ENCODE data around the gene CDCA7. TPM values are rescaled to one million over a fixed set of nuclear protein-coding genes. Genes with fewer than 3 reads are reported as not detected.

CDCA7 gene
- total RNA-seq, 1 donor from 2014 or later: 7.1 TPM

GRCh38 chr2:173346035-173346434, 8.6 kb upstream of the CDCA7 start:
- DNase-seq (ENCODE audit: extremely low spot score, unreplicated experiment): no peak
- H3K27me3 Mint-ChIP-seq (ENCODE audit: unreplicated experiment): peaks cover 6% of the 10 kb centered on the region
- TF ChIP-seq CTCF (IDR thresholded peaks at IDR 0.05): no peak
- H3K36me3 Mint-ChIP-seq (ENCODE audit: unreplicated experiment): no peaks in the 10 kb centered on the region
- no peak overlapping the region for H3K4me3 Mint-ChIP-seq (ENCODE audit: unreplicated experiment)
- H3K27ac Mint-ChIP-seq (ENCODE audit: unreplicated experiment): no peak overlapping the region
- H3K9me3 Mint-ChIP-seq (ENCODE audit: unreplicated experiment): peaks cover 4% of the 10 kb centered on the region
- H3K4me1 Mint-ChIP-seq (ENCODE audit: unreplicated experiment): no peaks in the 10 kb centered on the region

- TF ChIP-seq CTCF (IDR thresholded peaks at IDR 0.05): no peak
- no peak overlapping the region for H3K4me3 Mint-ChIP-seq (ENCODE audit: unreplicated experiment)
- H3K27me3 Mint-ChIP-seq (ENCODE audit: unreplicated experiment): peaks cover 8% of the 10 kb centered on the region
- H3K36me3 Mint-ChIP-seq (ENCODE audit: unreplicated experiment): no peaks in the 10 kb centered on the region
- H3K4me1 Mint-ChIP-seq (ENCODE audit: unreplicated experiment): no peaks in the 10 kb centered on the region
- no peak for DNase-seq (ENCODE audit: extremely low spot score, unreplicated experiment)
- no peak overlapping the region for H3K27ac Mint-ChIP-seq (ENCODE audit: unreplicated experiment)
- H3K9me3 Mint-ChIP-seq (ENCODE audit: unreplicated experiment): peaks cover 4% of the 10 kb centered on the region
These were observed 7.1 kb upstream of the CDCA7 start for GRCh38 chr2:173347305-173348168.

GRCh38 chr2:173349287-173349686, 5.4 kb upstream of the CDCA7 start:
- Mint-ChIP-seq H3K4me3 (ENCODE audit: unreplicated experiment) (no peak overlapping the region), H3K27me3 (ENCODE audit: unreplicated experiment) (peaks cover 8% of the 10 kb centered on the region), H3K4me1 (ENCODE audit: unreplicated experiment) (peaks cover 4% of the 10 kb centered on the region), H3K9me3 (ENCODE audit: unreplicated experiment) (peaks cover 4% of the 10 kb centered on the region), H3K36me3 (ENCODE audit: unreplicated experiment) (no peaks in the 10 kb centered on the region), H3K27ac (ENCODE audit: unreplicated experiment) (no peak overlapping the region)
- DNase-seq (ENCODE audit: extremely low spot score, unreplicated experiment): no peak
- no peak for TF ChIP-seq CTCF (IDR thresholded peaks at IDR 0.05)

- Mint-ChIP-seq H3K27me3 (ENCODE audit: unreplicated experiment) (peaks cover 8% of the 10 kb centered on the region), H3K9me3 (ENCODE audit: unreplicated experiment) (peaks cover 4% of the 10 kb centered on the region), H3K36me3 (ENCODE audit: unreplicated experiment) (no peaks in the 10 kb centered on the region), H3K27ac (ENCODE audit: unreplicated experiment) (no peak overlapping the region), H3K4me3 (ENCODE audit: unreplicated experiment) (no peak overlapping the region), H3K4me1 (ENCODE audit: unreplicated experiment) (peaks cover 4% of the 10 kb centered on the region)
- no peak for TF ChIP-seq CTCF (IDR thresholded peaks at IDR 0.05)
- DNase-seq (ENCODE audit: extremely low spot score, unreplicated experiment): no peak
These were observed 4.3 kb upstream of the CDCA7 start for GRCh38 chr2:173350383-173350782.

- Mint-ChIP-seq H3K27ac (ENCODE audit: unreplicated experiment) (no peak overlapping the region), H3K27me3 (ENCODE audit: unreplicated experiment) (peaks cover 8% of the 10 kb centered on the region), H3K9me3 (ENCODE audit: unreplicated experiment) (no peaks in the 10 kb centered on the region), H3K36me3 (ENCODE audit: unreplicated experiment) (no peaks in the 10 kb centered on the region), H3K4me1 (ENCODE audit: unreplicated experiment) (peaks cover 14% of the 10 kb centered on the region), H3K4me3 (ENCODE audit: unreplicated experiment) (no peak overlapping the region)
- no peak for DNase-seq (ENCODE audit: extremely low spot score, unreplicated experiment)
- TF ChIP-seq CTCF (IDR thresholded peaks at IDR 0.05): no peak
These were observed 2.8 kb upstream of the CDCA7 start for GRCh38 chr2:173351879-173352278.
